Embryonic facial prominence (tissue), 1 donor: Measurements from ENCODE around the gene ATP2A2.
A peak's percentile ranks its signal among the peaks of the same experiment; 100 is the strongest.
"Not testable (repeated sequence)": the region's sequence is repeated elsewhere in the genome, so short reads cannot be mapped to it uniquely, and the experiment has no call there.

ENCODE experiments used
- DNase-seq: peaks from one replicate; pipeline ENCODE4 v3.0.0-alpha.2; 2016; ENCODE audit errors: extremely low spot score

Gene ATP2A2

GRCh38 chr12:110343114-110343513 is 62.1 kb downstream of the ATP2A2 start:
- DNase-seq: no peak

GRCh38 chr12:110343736-110344555 is 62.9 kb downstream of the ATP2A2 start:
- no peak for DNase-seq

- DNase-seq: no peak
These were observed 63.6 kb downstream of the ATP2A2 start for GRCh38 chr12:110344657-110345056.

- DNase-seq: peak; percentile 11
These were observed 64.2 kb downstream of the ATP2A2 start for GRCh38 chr12:110345176-110345661.

- no peak for DNase-seq
These were observed 64.9 kb downstream of the ATP2A2 start for GRCh38 chr12:110345963-110346362.

- DNase-seq: no peak
These were observed 66.7 kb downstream of the ATP2A2 start for GRCh38 chr12:110347767-110348166.

- no peak for DNase-seq
These were observed 67.5 kb downstream of the ATP2A2 start for GRCh38 chr12:110348431-110349059.

- no peak for DNase-seq
These were observed 68.0 kb downstream of the ATP2A2 start for GRCh38 chr12:110349096-110349495.

- DNase-seq: no peak
These were observed 68.6 kb downstream of the ATP2A2 start for GRCh38 chr12:110349514-110350151.

- DNase-seq: no peak
These were observed 70.1 kb downstream of the ATP2A2 start for GRCh38 chr12:110351119-110351518.

- DNase-seq: no peak
These were observed 71.4 kb downstream of the ATP2A2 start for GRCh38 chr12:110352401-110352800.

GRCh38 chr12:110353211-110353965 is 72.3 kb downstream of the ATP2A2 start:
- DNase-seq: no peak

GRCh38 chr12:110354172-110354780 is 73.2 kb downstream of the ATP2A2 start:
- no peak for DNase-seq

GRCh38 chr12:110355073-110355472 is 74.0 kb downstream of the ATP2A2 start:
- no peak for DNase-seq

GRCh38 chr12:110358384-110359097 is 77.5 kb downstream of the ATP2A2 start:
- DNase-seq: not testable (repeated sequence)

GRCh38 chr12:110361216-110361615 is 80.2 kb downstream of the ATP2A2 start:
- no peak for DNase-seq

GRCh38 chr12:110365489-110366320 is 84.7 kb downstream of the ATP2A2 start:
- DNase-seq: no peak

GRCh38 chr12:110366321-110367142 is 85.5 kb downstream of the ATP2A2 start:
- DNase-seq: no peak
